Left cardiac atrium (tissue), 4 donors: ENCODE results near the gene TBC1D1. TPM values are rescaled to one million over a fixed set of nuclear protein-coding genes. Genes with fewer than 3 reads are reported as not detected.
"Not testable (repeated sequence)": the region's sequence is repeated elsewhere in the genome, so short reads cannot be mapped to it uniquely, and the experiment has no call there.

ENCODE experiments used
- ATAC-seq, 2 donors: fragments of 200-7000 bp; cut with Tn5 transposase; one replicate each; pipeline ENCODE4 v1.9.1; 2020; ENCODE audit warnings: mild to moderate bottlenecking in 2 of 2, moderate library complexity in 2 of 2
- DNase-seq: peaks from one replicate; pipeline ENCODE4 v3.0.0-alpha.2; 2020
- intact Hi-C, 2 donors: fragments of 100-400 bp; cut with DNase I; formaldehyde crosslinking; loops; one replicate each; pipeline versions ENCODE4 v1.14.1 to v1.15.1; 2022 to 2023
- total RNA-seq, 2 donors: library from RNA; stranded (reverse); fragmentation: NEBNext Ultra II Directional; extraction: Animal tissue kit (Norgen Biotek cat#: 25700); gene quantifications; one replicate each; pipeline ENCODE4 v1.2.1, GENCODE V29; 2021
- donor health status: DM: no; HTN: yes; CAD: no.
- donor health status: DM: no; HTN: yes; CAD: no; lungs with severe emphysema.
- donor health status: DM: yes; HTN: yes; CAD: no.
- donor health status: Dilated cardiomyopathy.

The TBC1D1 gene
- total RNA-seq, 2 donors from 2014 or later, result 116 to 130 TPM

DNA sequence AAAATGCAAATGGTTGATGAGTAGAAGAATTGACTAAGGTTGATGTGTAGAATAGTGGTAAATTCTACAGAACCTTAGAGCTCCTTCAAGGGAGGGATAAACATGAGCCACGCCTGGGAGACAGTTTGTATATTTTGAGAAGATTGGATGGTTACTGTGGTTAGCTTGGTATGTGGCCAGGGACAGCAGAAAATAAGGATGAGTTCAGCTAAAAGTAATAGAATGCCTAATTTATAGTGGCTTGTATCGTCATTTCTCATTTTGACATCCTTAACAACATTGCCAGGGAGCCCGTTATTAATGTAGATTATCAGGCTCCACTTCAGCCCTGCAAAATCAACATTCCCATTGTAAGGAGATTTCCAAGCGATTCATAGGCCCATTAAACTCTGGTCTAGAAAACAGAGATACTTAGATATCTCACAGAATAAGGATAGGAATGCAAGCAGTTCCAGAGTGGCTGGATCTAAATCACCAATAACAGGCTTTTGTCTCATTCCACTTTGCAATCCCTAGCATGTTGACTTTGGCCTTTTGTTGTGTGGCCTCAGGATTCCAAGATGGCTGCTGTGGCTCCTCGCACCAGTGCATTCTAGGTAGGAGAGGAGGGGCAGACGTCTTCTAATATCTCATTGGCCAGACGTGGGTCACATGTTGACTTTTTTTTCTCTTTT, 62.9 kb downstream of the TBC1D1 start:
- no peak for ATAC-seq
- DNase-seq, result no peak
- intact Hi-C loops, result no loop called here

DNA sequence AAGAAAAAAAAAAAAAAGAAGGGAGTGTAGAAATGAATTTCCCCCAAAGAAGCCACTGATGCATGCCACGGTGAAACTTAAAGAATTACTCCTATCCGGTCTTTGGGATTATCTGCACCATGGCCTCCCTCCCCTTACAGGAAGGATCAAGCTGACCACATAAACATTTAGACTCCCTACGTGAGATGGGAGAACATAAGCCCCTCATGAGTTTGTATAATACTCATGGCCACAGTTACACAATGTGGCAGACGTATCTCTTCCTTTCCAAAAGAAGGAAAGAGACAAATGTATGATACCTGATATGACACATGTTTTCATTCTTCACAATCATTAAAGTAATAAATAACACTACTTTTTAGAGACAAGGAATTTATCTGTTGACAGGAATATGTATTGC, 66.1 kb downstream of the TBC1D1 start:
- no peak for ATAC-seq
- intact Hi-C loops, result no loop called here

DNA sequence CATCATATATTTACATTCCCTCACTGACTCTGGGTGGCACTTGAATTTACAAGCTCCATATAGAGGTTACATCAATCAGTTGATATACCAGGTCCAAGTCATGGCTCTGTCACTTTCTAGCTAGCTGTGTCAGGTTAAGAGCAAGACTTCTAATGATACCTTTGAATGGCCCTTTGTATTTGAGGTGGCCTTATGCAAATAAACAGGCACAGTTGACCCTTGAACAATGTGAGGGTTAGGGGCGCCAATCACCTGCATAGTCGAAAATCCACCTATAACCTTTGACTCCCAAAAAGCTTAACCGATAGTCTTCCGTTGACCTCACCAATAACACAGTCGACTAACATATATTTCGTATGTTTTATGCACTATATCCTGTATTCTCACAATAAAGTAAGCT, 68.0 kb downstream of the TBC1D1 start:
- intact Hi-C loops, result no loop called here
- no peak for DNase-seq
- no peak for ATAC-seq

More for the DNA sequence above, 66.1 kb downstream of the TBC1D1 start:
- no peak for DNase-seq

DNA sequence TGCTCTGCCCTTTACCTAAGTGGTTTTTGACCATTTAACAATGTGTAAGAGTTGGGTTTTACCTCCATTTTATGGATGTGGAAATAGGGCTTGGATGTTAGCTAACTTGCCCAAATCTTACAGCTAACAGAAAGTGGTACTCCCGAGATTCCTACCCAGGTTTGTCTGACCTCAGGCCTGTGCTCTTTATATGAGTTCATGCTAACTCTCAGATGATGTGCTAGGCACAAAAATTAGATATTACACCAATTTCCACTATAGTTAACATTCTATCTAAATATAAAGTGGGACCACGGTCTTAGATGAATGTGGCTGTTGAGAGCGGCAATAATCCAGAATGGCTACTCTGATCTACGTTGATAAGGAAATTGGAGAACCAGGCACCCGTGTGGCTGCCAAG, 69.2 kb downstream of the TBC1D1 start, which contains the start of gene PTTG2:
Gene PTTG2, plus strand, starts transcription at position 301 of the 400 bp plus-strand sequence. Its CDS starts 37 bp downstream, at position 338.
- intact Hi-C loops, result no loop called here

DNA sequence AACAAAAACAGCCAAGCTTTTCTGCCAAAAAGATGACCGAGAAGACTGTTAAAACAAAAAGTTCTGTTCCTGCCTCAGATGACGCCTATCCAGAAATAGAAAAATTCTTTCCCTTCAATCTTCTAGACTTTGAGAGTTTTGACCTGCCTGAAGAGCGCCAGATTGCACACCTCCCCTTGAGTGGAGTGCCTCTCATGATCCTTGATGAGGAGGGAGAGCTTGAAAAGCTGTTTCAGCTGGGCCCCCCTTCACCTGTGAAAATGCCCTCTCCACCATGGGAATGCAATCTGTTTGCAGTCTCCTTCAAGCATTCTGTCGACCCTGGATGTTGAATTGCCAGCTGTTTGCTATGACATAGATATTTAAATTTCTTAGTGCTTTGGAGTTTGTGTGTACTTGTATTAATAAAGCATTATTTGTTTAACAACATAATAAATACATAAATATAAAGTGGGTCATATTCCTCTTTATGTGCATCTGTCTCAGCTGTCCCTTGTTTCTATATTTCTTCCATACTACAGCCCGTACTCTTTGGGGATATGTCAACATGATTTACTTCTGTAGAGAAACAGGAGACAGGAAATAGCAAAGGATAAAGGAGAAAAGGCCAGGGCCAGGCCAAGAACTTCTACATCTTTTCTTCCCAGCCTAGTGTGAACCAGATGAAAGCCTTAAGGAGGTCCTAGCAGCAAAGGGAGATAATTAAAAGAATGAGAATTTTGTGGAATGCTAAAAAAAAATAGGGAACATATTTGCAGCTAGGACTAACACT, 70.0 kb downstream of the TBC1D1 start:
- ATAC-seq (no peak), DNase-seq (no peak)
- intact Hi-C loops, result no loop called here

More for the DNA sequence above, 69.2 kb downstream of the TBC1D1 start, which contains the start of gene PTTG2:
- ATAC-seq (no peak), DNase-seq (no peak)

DNA sequence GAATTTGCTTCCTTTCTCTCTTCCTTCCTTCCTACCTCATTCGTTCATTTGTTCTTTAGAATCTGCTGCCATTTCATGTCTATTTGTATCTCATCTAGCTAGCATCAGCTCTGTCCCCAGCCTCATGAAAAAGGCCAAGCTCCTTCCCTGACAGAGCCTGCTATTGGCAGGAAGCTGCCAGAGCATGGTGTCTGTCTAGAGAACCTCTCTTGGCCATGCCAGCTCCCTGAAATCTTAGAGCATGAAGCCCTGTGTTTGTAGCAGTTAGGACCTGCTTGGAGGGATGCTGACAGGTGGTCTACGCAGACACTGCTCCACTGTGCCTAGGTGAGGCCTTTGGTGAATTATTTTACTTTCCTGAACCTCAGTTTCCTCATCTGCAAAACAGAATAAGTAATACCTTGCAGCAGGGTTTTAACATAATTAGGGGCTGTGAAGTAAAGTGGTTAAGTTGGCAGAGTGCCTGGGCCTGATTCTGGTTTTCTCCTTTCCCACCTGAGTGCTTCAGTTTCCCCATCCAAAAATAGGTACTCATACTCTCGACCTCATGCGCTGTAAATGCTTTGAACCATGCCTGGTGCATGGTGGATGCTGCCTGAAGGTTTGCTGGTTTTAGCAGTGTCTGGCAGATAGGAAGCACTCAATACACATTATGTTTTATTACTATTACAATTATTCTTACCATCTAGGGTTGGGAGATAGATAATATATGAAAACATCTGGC, 74.0 kb downstream of the TBC1D1 start:
- DNase-seq (no peak), ATAC-seq (no peak)
- intact Hi-C loops, result no loop called here

DNA sequence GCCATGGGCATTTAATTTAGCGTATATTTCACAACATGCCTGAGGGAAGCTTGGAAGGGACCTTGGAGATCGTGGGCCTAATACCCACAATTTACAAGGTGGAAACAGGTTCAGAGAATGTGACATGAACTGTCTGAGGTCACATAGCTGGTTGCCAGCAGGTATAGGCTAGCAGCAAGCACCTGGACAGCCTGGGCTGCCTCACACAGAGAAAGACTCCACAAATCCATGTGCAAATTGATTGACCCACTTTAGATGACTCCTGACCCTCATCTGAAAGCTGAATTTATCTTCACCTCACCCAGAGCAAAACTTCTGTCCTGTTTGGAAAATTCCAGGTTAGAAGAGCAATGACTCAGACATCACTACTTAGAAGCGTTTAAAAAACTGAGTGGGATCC, 75.2 kb downstream of the TBC1D1 start:
- intact Hi-C loops, result no loop called here
- no peak for ATAC-seq
- no peak for DNase-seq

DNA sequence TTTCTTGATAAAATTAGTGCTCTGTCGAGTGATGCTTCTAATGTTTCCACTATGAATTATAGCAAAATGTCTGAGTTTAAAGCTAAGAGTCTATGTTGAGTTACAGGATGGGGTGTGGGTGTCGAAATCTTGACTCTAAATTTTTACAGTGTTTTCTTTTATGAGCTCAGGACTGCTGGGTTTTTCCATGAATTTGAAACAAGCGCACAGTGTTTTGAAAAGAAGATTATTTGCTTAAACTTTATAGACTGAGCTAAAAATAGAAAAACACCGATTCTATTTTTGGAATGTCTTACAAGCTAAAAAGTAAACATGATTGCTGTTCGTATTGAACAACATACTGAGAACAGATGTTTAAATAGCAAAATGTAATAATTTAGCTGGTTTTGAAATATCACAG, 76.9 kb downstream of the TBC1D1 start:
- intact Hi-C loops, result no loop called here
- DNase-seq (no peak), ATAC-seq (no peak)

DNA sequence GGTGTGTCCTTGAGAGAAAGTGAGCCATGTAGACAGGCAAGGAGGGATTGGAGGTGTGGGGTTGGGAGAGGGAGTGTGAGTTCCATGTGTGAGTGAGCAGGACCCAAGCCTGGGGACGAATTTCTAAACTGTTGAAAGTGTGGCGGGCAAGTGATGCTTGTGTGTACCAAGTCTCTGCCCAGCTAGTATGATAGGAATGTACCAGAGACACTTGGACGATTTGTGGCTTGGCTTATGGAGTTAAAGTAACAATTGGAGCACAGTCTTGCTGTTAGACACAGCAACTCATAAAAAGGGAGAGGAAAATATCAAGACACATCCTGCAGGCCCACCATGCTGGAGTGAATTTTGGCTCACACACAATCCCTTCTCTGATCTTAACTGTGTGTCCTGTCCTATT, 77.9 kb downstream of the TBC1D1 start:
- DNase-seq, result no peak
- intact Hi-C loops, result no loop called here
- peak in 1 of 2 donors; percentile 11 for ATAC-seq

DNA sequence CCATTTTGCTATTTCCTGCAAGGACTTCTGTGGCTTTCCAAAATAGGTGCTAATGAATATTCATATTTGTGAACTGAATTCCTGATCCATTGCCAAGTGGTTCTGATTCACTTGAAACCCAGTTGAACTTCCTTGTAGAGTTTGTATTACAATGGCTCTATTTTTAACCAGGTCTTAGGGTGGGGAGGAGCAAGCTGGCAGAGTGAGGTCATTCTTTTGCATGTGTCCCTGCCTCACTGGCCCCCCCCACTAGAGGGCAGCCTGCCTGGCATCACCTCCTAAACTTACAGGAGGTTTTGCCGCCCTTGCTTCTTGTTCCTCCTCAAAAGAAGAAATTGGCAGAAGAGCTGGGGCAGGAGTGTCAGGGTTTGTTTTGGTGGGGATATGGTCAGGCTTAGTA, 79.8 kb downstream of the TBC1D1 start:
- peak; percentile 88 to 90 for ATAC-seq
- DNase-seq, result peak; percentile 78
- intact Hi-C loops, result loop anchor here (5.0 to 10.0 kb wide), 2 partner anchors 83 to 146 kb away; partner anchors contain the start of gene PGM2 (in 2 of the 2)

DNA sequence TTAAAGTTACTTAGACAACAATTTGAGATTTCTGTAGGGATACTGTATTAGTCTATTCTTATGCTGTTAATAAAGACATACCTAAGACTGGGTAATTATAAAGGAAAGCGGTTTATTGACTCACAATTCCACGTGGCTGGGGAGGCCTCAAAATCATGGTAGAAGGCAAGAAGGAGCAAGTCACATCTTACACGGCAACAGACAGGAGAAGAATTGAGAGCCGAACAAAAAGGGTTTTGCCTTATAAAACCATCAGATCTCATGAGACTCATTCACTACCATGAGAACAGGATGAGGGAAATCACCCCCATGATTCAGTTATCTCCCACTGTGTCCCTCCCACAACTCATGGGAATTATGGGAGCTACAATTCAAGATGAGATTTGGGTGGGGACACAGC, 80.3 kb downstream of the TBC1D1 start:
- intact Hi-C loops, result loop anchor here (5.0 to 10.0 kb wide), 2 partner anchors 84 to 146 kb away; partner anchors contain the start of gene PGM2 (in 2 of the 2)
- no peak for DNase-seq
- no peak for ATAC-seq

DNA sequence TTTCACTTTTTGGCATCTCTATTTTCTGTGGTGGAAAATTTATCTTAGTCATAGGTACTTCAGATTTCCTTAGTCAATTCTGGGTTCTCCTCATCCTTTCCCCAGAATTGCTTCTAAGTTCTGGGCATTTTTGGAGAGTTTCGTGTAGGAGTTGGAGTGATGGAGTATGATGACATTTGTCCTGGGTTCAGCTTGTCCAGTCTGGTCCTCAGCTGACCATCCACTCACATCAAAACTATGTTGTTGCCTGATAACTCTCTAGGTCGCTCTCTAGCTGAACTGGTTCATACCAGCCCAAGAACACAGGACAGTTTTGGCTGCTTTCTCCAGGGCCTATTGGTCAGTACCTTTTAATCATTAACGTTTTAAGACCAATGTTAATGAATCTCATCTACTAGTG, 82.6 kb downstream of the TBC1D1 start:
- intact Hi-C loops, result loop anchor here (5.0 to 10.0 kb wide), 2 partner anchors 86 to 149 kb away; partner anchors contain the start of gene PGM2 (in 2 of the 2)
- DNase-seq, result no peak
- ATAC-seq, result no peak

DNA sequence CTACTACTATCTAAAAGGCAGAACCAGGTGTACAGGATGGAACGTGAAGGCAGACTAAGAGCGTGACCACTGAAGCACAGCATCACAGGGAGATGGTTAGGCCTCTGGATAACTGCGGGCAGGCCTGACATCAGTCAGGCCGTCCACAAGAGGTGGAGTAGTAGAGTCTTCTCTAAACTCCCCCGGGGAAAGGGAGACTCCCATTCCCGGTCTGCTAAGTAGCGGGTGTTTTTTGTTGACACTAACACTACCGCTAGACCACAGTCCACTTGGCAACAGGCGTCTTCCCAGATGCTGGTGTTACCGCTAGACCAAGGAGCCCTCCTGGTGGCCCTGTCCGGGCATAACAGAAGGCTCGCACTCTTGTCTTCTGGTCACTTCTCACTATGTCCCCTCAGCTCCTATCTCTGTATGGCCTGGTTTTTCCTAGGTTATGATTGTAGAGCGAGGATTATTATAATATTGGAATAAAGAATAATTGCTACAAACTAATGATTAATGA, 84.5 kb downstream of the TBC1D1 start:
- DNase-seq, ATAC-seq: not testable (repeated sequence)
- intact Hi-C loops, result loop anchor here (5.0 to 10.0 kb wide), 2 partner anchors 62 to 151 kb away; partner anchors contain the start of gene PGM2 (in 2 of the 2)

DNA sequence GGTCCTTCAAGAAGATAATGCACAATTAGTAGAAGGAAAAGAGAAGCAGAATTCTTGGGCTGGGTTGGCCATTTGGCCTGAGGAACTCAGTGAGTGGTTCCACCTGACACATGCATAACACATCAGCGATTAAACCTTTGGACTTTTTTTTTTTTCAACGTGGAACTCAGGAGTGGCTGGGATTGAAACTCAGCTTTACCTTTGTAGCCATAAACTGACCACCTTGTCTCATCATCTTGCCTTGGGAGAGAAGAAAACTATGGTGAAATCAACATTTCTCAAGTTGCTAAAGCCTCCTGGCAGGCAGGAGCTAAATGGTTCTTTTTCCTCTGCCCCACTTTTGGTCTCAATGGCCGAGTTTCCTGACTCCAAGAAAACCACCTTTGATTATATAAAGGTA, 85.6 kb downstream of the TBC1D1 start:
- intact Hi-C loops, result loop anchor here (5.0 to 10.0 kb wide), 2 partner anchors 61 to 152 kb away; partner anchors contain the start of gene PGM2 (in 2 of the 2)
- ATAC-seq (peak; percentile 1 to 2), DNase-seq (no peak)

DNA sequence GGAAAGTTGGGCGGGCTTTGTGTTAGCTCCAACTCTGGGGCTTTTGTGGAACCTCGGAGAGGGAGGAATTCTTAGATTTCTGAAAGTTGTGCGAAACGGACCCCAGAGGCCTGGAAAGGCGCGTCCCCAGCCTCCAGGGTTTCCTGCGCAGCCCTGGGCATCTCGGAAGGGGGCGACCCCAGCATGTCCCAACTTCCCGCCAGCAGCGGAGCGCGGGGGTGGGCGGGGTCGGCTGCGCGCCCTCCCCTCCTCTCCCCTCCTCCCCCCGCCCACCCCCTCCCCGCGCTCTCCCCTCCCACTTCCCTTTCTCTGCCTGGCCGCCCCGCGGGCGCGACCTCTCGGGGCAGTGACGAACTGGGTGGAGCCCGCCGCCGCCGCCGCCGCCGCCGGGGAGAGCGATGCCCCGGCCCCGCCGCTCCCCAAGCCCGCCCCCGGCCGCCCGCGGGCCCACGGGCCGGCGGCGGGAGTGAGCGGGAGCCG, 86.1 kb downstream of the TBC1D1 start:
- intact Hi-C loops, result loop anchor here (5.0 to 10.0 kb wide), 2 partner anchors 60 to 152 kb away; partner anchors contain the start of gene PGM2 (in 2 of the 2)
- DNase-seq, result peak; percentile 89
- peak; percentile 91 to 92 for ATAC-seq

DNA sequence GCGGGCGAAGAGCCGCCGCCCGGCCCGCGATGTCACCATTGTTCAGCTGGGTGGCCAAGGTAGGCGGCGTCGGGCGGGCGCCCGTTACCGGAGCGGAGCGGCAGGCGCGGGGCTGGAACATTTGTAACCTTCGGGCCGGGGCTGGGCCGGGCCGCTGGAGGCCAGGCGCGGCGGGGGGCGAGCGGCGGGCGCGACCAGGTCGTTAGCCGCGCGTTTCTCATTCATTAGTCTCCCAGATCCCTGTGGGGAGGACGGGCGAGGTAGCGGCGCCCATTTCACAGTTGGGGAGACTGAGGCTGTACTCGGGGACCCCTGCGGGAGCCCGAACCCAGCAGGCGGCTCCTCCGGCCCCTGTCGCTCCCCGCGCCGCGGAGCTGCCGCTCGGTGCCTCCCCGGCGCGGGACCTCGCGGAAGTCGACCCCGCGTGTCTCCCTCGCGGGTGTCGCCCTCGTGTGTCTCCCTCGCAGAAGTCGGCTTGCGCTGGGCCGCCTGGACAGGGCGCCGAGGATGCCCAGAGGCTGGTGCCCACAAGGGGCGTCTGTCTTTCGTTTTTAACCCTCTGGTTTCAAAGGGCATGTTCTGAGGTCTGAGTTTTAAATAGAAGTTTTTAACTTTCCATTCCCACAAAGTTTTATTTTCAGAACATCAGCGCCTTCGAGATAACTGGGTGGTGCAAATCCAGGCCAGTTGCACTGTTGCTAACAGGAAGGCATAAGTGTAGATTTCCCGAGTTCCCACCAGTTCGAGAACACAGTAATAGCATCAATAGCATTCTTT, 86.8 kb downstream of the TBC1D1 start:
- intact Hi-C loops, result loop anchor here (5.0 to 10.0 kb wide), 2 partner anchors 60 to 153 kb away; partner anchors contain the start of gene PGM2 (in 2 of the 2)
- DNase-seq, result peak; percentile 84
- peak; percentile 86 to 88 for ATAC-seq

DNA sequence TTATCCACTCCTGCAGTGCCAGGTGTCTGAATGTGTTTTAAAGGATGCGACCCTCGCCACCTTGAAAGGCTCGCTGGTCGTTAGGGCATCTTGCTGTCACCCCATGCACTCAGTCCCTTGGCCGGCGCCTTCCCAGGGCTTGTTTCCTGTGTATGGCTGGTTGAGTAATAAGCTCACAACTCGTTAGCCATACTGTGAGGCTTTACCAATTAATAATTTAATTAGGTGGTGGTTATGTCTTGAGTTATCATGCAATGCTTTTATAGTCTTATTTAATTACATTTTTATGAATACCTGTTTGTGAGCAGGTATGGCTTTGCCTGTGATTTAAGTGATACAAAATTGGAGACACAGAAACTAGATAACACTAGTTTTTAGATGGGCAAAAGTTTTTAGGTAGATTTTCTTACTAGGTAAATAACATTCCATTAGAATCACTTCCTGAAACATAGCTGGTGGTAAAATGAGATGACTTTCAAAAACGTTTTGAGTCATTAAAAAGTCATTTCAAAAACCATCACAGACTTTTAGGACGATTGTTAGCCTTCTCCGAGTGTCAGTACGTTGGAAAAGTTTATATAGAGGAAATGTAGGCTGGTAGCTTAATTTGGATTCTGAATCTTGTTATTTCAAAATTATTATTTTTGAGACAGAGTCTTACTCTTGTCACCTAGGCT, 87.5 kb downstream of the TBC1D1 start:
- intact Hi-C loops, result loop anchor here (5.0 to 10.0 kb wide), 2 partner anchors 59 to 154 kb away; partner anchors contain the start of gene PGM2 (in 2 of the 2)
- ATAC-seq, result peak in 1 of 2 donors; percentile 11

More for the DNA sequence above, 87.5 kb downstream of the TBC1D1 start:
- peak; percentile 32 for DNase-seq
